AG20443 (cell line): ENCODE measurements around the gene CENPL.
"Not testable (repeated sequence)": the region's sequence is repeated elsewhere in the genome, so short reads cannot be mapped to it uniquely, and the experiment has no call there.

Source experiments
- DNase-seq: peaks from one replicate; pipeline ENCODE4 v3.0.0; 2012; ENCODE audit warnings: low spot score, mixed read lengths

CENPL gene

DNA sequence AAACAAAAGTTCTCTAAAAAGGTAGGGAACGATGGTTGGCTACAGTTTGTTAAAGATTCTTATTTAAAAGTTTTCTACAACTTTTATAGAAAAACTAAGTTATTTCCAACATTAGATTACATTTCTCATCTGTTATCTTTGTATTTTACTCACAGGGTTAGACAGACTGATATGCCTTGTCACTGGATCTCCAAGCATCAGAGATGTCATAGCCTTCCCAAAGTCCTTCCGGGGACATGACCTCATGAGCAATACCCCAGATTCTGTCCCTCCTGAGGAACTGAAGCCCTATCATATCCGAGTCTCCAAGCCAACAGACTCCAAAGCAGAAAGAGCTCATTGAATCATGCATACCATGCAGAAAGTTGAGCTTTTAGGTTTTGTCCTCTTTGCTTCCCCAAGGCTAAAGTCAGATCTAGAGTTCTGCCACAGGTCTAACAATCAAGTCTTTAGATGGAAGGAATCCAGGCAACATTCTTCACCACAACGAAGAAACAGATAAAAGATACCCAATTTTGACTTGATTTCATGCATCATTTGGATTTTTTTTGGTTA is 32.8 kb upstream of the CENPL start:
- DNase-seq = no peak

DNA sequence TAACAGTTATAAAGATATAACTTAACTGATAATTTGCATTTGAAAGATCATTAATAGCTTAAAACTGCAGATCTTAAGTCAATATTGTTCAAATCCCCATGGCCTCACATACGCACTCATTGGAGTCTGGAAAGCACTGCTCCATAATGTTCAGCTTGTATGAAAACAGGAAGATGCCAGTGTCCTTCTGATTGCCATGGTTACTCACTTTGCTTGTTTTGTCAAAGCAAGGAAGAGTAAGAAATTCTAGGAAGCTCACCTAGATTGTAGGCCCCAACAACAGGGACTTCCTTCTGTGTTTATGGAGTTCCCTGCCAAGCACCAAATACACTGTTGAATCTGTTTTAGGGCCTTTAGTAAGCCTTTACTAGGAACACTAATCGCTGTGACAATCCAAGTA is 32.2 kb upstream of the CENPL start:
- no peak for DNase-seq

DNA sequence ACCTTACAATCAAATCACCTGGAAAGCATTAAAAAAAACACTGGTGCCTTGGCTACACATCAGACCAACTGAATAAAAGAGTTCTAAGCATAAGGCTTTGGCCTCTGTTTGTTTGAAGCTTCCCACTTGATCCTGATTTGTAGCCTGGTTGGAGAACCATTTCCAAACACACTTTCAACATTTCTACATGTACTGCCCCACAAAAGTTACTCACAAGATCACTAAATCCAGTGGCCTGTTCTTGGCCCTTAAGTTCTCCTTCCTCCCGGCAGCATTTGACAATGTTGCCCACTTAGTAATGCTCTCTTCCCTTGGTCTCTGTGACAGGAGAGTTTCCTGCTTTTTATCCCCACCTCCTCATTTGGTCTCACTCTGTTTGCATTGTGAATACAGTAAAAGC is 31.3 kb upstream of the CENPL start:
- no peak for DNase-seq

DNA sequence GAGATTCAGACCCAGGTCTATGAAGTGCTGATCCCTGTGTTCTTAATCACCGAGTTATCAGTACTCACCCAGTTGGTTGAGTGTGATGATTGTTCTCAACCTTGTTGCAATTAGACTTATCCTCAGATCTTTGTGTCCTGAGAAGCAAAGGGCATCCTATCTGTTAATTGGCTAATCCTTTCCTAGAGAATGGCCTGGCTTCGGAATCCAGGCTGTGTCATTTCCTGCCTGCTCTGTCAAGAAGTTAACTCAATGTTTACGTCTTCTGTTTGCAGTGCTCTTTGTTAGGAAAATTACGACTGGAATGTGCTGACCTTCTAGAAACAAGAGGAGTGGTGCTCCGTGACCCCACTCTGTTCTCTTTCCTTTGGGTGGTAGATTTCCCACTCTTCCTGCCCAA is 28.4 kb upstream of the CENPL start:
- peak; percentile 25 for DNase-seq

DNA sequence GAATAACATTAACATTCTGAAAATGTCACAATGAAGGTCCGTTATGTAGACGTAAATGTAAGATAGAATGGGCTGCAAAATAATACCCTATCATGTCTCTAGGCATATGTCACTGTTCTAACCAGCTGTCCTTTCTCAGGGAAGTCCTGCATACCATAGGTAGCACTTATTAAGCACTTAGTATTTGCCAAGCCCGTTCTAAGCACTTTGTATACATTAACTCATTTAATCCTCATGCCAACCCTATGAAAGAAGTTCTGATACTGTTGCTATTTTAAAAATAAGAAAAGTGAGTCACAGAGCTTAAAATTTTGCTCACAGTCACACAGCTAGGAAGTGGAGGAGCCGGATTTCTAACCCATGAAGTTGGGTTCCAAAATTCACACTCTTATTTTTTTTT is 27.4 kb upstream of the CENPL start:
- no peak for DNase-seq

DNA sequence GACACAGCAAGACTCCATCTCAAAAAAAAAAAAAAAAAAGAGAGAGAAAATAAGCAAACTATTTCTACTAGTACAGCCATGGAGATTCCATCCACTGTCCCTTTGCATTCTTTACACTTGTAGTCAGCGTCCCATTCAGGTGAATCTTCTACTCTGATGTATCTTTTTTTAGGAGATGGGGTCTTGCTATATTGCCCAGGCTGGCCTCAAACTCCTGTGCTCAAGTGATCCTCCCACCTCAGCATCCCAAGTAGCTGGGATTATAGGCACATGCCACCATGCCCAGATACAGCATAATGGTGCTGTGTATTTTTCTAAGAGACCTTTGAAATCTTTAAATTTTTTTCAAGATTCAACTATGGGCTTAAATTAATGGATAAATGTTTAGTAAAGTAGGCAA is 8.1 kb upstream of the CENPL start:
- no peak for DNase-seq

DNA sequence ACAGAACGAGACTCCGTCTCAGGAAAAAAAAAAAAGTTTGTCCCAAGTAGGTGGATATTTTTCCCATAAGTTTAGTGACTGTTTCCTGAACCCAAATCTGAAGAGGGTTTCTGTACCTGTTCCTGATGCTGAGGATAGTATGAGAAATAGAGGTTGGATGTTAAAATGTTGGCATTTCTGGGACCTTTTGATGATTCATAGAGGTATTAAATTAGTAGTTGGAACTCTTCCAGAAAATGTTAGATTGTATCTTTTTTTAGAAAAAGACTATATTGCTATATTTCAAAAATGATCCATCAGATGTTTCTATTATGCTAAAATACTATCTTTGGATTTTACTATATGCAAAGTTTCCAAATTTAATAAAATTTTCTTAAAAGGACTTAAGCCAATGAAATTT is 2.9 kb upstream of the CENPL start:
- DNase-seq = no peak

DNA sequence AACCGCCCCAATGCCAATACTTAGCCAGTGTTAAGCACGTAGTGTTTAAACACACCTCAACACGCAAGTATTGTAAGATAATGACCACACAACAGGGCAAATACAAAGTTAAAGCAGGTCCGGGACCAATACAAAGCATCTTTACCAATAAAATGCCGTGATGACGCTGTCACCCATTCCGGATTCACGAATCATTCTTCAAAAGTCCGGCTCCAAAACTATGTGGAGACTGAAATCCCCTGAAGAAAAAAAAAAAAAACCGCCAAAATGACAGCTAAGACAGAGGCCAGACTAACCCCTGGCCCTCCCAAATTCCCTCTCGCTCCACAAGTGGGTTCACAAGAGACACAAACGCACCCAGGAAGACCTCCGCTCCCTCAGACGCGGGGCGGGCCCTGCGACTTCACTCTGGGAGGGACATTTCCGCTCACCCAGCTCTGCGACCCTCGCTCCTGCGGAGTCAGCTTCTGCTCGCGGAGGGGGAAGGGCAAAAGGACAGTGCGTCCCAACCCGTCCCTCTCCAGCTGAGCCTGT is 835 bp downstream of the CENPL start:
- DNase-seq = no peak

DNA sequence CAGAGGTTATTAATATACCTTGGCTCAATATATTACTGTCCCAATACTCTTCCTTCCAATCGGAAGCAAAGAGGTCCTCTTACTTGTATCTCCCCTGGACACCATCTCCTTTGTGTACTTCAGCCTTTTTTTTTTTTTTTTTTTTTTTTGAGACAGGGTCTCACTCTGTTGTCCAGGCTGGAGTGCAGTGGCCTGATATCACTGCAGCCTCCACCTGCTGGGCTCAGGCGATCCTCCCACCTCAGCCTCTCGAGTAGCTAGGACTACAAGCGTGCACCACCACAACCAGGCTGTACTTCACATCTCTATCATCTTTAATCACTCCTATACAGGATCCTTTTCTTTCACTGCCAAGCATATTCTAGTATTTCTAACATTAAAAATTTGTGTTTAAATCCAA is 3.0 kb downstream of the CENPL start:
- no peak for DNase-seq

DNA sequence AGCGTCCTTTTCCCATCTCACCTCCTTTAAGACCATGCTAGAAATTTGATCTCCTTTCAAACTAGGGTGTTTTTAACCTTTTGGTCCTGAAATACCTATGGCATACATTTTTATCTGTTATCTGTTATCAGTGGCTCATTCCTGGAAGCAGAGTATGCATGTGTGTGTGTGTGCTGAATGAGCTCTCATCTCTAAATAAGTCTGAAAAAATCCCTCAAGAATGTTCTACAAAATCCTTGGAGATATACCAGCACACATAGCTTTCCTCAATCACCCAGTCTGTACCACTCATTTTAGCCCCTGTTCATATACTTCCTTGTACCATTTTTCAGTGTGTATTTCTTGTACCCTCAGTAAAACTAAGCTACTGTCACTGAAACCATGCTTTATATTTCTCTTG is 6.2 kb downstream of the CENPL start:
- no peak for DNase-seq

DNA sequence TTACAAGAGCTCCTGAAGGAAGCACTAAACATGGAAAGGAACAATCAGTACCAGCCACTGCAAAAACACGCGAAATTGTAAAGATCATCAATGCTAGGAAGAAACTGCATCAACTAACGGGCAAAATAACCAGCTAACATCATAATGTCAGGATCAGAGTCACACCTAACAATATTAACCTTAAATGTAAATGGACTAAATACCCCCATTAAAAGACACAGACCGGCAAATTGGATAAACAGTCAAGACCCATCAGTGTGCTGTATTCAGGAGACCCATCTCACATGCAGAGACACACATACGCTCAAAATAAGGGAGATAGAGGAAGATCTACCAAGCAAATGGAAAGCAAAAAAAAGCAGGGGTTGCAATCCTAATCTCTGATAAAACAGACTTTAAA is 11.0 kb downstream of the CENPL start:
- DNase-seq = not testable (repeated sequence)

DNA sequence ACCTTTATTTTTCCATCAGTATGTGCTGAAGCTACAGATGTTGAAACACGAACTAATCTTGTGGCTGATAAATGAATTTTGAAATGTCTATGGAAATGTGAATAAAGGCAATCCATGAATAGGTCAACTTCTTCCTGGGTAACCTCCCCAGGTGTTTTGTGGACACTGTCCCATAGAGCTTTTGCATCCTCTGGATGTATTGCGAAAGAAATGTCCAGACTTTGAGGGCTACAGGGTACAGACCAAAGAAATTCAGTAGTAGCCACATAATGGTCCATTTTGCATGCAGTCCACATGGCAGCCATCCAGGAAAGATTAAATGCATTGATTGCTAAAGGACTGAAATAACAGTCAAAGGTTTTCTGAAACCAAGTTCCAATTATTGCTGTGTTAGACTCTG is 21.7 kb downstream of the CENPL start:
- DNase-seq = no peak

DNA sequence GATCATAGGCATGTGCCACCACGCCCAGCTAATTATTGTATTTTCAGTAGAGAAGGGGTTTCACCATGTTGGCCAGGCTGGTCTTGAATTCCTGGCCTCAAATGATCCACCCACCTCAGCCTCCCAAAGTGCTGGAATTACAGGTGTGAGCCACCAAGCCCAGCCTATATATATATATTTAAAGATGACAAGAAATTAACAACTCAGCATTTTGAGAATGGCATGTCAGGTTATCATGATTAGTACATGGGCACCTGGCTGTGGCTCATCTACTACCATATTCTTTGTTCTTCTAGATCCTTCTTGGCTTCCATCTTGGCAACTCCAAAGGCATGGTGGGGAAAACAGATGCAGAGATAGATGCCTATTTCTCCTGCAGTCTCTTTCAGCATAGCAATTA is 24.7 kb downstream of the CENPL start:
- DNase-seq = not testable (repeated sequence)

DNA sequence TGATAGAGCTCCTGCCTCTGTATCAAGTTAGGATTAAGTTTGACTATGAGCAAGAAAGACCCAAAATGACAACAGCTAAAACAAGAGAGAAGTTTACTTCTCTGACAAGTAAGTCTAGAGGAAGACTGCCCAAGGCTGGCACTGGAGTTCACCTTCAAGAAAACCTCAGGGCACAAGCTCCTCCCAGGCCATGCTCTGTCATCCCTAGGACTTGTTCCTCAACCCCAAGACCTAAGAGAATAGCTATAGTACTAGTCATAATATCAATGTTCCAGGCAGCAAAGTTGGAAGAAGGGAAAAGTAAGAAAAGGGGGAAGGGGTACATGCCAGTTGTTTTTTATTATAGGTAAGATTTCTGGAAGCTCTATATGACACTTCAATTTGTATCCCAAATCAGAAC is 26.6 kb downstream of the CENPL start:
- DNase-seq = no peak

DNA sequence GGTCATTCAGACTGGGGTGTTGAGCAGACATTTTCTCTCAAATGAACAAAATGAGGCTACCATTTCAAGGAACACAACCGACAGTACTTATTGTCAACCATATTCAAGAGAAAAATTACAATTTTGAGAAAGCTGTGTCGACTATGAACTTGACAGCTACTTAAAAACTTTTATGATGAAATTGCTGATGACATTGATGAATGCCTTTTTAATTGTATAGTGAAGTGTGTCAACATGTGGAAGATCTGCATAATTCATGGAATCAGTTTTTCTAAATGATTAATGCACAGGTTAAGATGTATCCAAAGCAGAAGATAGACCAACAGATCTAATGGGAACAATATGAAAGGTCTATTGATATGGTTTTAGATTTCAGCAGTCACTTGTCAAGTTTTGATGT is 34.8 kb downstream of the CENPL start:
- no peak for DNase-seq

DNA sequence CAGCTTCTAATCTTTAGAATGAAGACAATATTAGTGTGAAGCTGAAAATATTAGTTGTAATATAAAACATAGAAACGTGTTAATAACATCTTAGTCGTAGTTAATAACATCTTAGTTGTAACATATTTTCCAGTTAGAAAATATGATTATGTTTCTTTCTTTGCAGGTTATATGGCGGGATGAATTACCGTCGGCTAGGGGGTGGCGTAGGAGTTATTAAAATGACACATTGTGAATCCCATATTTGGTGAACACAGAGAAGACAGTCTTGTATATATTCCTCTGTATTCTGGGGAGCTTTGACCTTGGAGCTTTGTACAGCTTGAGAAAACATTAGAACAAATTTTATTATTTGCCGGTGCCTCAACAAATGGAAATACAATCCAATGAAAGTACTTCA is 39.7 kb downstream of the CENPL start:
- DNase-seq = no peak

DNA sequence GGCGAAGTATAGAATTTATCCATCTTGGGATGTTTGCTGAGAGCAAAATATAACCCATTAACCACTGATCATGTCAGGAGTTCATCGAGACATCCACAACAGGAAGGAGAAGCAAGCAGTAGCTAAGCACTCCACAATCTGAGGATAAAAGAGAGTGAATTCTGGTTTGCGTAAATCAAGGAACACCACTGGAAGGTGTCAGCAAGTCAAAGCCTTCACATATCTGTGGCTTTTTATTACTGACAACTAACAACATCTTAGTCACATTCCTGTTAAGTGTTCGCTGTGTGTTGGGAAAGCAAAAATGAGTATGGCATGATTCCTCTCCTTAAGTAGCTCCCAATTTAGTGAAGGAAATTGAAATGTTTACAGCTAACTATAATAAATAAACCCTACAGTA is 44.7 kb downstream of the CENPL start:
- DNase-seq = no peak

DNA sequence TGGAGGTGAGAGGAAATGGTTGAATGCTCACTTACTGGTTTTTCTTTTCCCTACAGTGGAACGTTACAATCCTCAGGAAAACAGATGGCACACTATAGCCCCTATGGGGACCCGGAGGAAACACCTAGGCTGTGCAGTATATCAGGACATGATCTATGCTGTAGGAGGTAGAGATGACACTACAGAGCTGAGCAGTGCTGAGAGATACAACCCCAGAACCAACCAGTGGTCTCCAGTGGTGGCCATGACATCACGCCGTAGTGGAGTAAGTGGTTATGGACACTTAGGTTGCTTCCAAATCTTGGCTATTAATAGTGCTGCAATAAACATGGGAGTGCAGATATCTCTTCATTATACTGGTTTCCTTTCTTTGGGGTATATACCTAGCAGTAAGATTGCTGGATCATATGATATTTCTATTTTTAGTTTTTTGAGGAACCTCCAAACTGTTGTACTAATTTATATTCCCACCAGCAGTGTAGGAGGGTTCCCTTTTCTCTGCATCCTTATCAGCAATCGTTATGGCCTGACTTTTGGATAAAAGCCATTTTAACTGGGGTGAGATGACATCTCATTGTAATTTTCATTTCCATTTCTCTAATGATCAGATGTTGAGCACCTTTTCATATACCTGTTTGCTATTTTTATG is 49.0 kb downstream of the CENPL start:
- no peak for DNase-seq

DNA sequence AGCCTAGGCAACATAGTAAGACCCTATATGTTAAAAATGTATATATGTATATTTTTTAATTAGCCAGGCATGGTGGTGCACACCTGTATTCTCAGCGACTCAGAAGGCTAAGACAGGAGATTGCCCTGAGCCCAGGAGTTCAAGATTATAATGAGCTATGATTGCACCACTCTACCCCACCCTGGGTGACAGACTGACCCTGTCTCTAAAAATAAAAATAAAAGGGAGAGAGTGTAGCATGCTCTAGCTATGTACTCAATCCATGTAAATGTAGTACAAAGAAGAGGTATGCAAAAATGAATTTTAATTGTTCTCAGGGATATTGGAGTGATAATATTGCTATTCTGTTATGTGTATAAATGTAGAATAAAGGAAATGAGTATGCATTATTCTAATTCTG is 53.1 kb downstream of the CENPL start:
- DNase-seq = no peak

DNA sequence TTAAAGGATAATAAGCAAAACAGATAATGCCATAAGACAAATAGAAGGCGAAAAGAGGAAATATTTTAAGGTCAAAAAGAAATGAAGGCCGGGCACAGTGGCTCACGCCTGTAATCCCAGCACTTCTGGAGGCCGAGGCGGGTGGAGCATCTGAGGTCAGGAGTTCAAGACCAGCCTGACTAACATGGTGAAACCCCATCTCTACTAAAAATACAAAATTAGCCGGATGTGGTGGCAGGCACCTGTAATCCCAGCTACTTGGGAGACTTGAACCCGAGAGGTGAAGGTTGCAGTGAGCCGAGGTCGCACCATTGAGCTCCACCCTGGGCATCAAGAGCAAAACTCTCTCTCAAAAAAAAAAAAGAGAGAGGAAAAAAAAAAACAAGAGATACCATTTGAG is 54.4 kb downstream of the CENPL start:
- not testable (repeated sequence) for DNase-seq

DNA sequence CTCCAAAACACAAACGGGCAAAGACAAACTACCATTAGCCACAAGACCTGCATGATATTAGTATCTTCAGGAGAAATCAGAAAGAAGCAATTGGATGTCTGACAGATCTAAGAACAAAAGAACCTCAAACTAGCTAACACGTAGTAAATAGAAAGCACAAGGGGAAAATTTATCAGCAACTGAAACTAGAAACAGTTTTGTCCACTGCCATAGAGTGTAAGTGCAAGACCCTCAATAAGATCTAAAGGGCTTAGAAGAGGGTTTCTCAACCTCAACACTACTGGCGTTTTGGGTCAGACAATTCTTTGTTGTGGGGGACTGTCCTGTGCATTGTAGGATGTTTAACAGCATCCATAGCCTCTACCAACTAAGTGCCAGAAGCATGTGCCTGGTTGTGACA is 55.9 kb downstream of the CENPL start:
- no peak for DNase-seq

DNA sequence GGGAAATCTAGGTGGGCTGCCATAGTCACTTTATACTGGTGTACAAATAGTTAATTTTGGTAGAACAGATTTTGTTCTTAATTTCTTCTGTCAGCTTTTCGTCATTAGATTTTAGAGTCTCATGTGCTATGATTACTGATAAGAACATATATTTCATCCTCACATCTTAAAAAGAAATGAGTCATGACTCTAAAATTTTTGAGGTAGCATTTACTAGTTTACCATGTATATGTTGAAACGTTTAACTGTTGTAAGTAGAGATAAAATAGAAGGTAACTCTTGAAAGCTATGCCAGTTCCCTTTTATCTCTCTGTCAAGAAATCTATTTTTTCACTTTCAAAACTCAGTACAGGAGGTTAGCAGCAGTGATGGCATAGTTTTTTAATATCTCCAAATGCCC is 56.5 kb downstream of the CENPL start:
- DNase-seq = no peak

DNA sequence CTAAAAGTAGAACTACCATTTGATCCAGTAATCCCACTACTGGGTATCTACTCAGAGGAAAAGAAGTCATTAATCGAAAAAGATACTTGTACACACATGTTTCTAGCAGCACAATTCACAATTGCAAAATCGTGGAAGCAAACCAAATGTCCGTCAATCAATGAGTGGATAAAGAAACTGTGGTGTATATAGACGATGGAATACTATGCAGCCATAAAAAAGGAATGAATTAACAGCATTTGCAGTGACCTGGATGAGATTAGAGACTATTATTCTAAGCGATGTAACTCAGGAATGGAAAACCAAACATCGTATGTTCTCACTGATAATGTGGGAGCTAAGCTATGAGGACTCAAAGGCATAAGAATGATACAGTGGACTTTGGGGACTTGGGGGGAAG is 60.4 kb downstream of the CENPL start:
- not testable (repeated sequence) for DNase-seq

DNA sequence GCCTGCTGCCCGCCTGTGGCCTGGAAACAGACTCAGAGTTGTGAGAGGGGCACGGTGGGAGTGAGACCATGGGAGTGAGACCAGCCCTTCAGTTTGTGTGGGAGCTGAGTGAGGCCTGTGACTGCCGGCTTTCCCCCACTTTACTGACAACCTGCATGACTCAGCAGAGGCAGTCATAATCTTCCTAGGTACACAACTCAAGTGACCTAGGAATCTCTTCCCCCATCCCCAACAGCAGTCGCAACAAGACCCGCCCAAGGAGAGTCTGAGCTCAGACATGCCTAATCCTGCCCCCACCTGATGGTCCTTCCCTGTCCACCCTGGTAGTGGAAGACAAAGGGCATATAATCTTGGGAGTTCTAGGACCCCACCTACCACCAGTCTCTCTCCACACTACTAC is 65.7 kb downstream of the CENPL start:
- no peak for DNase-seq
